Parathyroid adenoma (tissue), 2 donors: ENCODE data around the gene ITIH4.

Experiments
- H2AFZ ChIP-seq: fragments of 300-600 bp; sonication (generic); one replicate; pipeline ENCODE4 v1.7.0; 2017; ENCODE audit warnings: antibody characterized with exemption, mild to moderate bottlenecking
- H3K27ac ChIP-seq: fragments of 300-600 bp; sonication (generic); one replicate; pipeline ENCODE4 v1.7.0; 2017
- H3K27me3 ChIP-seq: fragments of 300-600 bp; sonication (generic); one replicate; pipeline ENCODE4 v1.7.0; 2017; ENCODE audit warnings: low read length; ENCODE audit not compliant: control insufficient read depth, insufficient read depth
- H3K36me3 ChIP-seq: fragments of 300-600 bp; sonication (generic); one replicate; pipeline ENCODE4 v1.7.0; 2017; ENCODE audit warnings: low read length; ENCODE audit not compliant: control insufficient read depth, insufficient read depth
- H3K4me1 ChIP-seq: fragments of 300-600 bp; sonication (generic); one replicate; pipeline ENCODE4 v1.7.0; 2017; ENCODE audit warnings: control low read depth
- H3K4me2 ChIP-seq: fragments of 300-600 bp; sonication (generic); one replicate; pipeline ENCODE4 v1.7.0; 2017; ENCODE audit warnings: low read length
- H3K4me3 ChIP-seq: fragments of 300-600 bp; sonication (generic); one replicate; pipeline ENCODE4 v1.7.0; 2017; ENCODE audit warnings: low read depth, low read length
- H3K79me2 ChIP-seq: fragments of 300-600 bp; sonication (generic); one replicate; pipeline ENCODE4 v1.7.0; 2017; ENCODE audit warnings: control low read depth
- H3K9ac ChIP-seq: fragments of 300-600 bp; sonication (generic); one replicate; pipeline ENCODE4 v1.7.0; 2017; ENCODE audit warnings: mild to moderate bottlenecking
- H3K9me3 ChIP-seq: fragments of 300-600 bp; sonication (generic); one replicate; pipeline ENCODE4 v1.7.0; 2017; ENCODE audit warnings: low read length; ENCODE audit not compliant: control insufficient read depth
- TF ChIP-seq, protein P1 (sequence below): fragments of 300-600 bp; sonication (generic); IDR thresholded peaks from one replicate; pipeline ENCODE4 v1.7.0; 2017; ENCODE audit warnings: antibody characterized with exemption, mild to moderate bottlenecking
- donor health status: primary hyperparathyroidism.

The ITIH4 gene

DNA sequence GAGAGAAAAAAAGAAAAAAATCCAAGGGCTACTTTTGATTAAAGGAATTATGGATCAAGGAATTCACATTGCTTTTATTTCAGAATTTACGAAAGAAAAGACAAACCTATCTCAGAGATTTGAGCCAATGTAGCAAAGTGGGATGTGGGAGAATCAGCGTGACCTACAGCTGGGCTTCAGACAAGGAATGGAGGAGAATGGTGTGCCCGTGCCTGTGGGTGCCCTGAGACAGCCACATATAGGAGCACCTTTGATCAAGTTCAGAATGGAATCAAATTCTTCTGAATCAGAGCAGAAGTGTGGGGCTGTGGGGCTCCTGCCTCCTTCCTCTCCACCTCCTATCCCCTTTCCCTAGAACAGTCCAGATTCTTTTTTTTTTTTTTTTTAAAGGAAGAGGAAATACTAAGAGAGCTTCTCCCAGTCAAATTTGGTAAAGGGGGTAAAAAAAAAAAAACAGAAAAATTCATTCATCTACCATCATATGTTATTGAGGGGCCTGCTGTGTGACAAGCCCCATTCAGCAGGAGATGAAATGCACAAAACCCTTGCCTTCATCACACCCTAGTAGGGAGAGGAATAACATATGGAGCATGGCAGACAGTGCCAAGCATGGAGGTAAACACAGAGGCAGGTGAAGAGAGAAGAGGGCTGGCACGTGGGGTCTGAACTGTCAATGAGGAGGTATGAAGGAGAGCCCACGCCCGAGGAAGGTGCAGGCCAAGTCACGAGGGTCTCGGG, 29.4 kb upstream of the ITIH4 start:
- H3K36me3 ChIP-seq = no peaks in the 10 kb centered on the region
- no peaks in the 10 kb centered on the region for H3K27me3 ChIP-seq
- H3K27ac ChIP-seq = no peak overlapping the region
- TF ChIP-seq, protein P1, sequence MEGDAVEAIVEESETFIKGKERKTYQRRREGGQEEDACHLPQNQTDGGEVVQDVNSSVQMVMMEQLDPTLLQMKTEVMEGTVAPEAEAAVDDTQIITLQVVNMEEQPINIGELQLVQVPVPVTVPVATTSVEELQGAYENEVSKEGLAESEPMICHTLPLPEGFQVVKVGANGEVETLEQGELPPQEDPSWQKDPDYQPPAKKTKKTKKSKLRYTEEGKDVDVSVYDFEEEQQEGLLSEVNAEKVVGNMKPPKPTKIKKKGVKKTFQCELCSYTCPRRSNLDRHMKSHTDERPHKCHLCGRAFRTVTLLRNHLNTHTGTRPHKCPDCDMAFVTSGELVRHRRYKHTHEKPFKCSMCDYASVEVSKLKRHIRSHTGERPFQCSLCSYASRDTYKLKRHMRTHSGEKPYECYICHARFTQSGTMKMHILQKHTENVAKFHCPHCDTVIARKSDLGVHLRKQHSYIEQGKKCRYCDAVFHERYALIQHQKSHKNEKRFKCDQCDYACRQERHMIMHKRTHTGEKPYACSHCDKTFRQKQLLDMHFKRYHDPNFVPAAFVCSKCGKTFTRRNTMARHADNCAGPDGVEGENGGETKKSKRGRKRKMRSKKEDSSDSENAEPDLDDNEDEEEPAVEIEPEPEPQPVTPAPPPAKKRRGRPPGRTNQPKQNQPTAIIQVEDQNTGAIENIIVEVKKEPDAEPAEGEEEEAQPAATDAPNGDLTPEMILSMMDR = no peak
- no peak overlapping the region for H3K4me2 ChIP-seq
- H3K9ac ChIP-seq = no peak overlapping the region
- H2AFZ ChIP-seq = no peak overlapping the region
- peaks cover 2% of the 10 kb centered on the region for H3K79me2 ChIP-seq
- H3K4me1 ChIP-seq = no peaks in the 10 kb centered on the region
- no peaks in the 10 kb centered on the region for H3K9me3 ChIP-seq
- H3K4me3 ChIP-seq = no peak overlapping the region

DNA sequence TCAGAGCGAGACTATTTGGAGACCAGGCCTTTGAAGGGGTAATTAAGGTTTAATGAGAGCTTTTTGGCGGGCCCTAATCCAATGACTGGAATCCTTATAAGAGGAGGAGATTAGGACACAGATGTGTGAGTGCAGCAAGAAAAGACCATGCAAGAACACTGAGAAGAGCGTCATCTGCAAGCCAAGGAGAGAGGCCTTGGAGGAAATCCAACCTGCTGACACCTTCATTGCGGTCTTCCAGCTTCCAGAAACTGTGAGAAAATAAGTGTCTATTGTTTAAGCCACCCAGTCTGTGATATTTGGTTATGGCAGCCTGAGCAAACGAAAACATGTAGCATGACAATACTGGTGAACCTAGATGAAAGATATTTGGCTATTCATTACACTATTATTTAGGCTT, 27.4 kb upstream of the ITIH4 start:
- Histone ChIP-seq H3K4me1 (no peaks in the 10 kb centered on the region), H3K27me3 (no peaks in the 10 kb centered on the region), H3K9ac (no peak overlapping the region), H3K4me3 (no peak overlapping the region), H3K36me3 (no peaks in the 10 kb centered on the region), H3K9me3 (no peaks in the 10 kb centered on the region), H3K4me2 (no peak overlapping the region), H3K27ac (no peak overlapping the region), H2AFZ (no peak overlapping the region), H3K79me2 (no peaks in the 10 kb centered on the region)
- TF ChIP-seq, protein P1 = no peak

DNA sequence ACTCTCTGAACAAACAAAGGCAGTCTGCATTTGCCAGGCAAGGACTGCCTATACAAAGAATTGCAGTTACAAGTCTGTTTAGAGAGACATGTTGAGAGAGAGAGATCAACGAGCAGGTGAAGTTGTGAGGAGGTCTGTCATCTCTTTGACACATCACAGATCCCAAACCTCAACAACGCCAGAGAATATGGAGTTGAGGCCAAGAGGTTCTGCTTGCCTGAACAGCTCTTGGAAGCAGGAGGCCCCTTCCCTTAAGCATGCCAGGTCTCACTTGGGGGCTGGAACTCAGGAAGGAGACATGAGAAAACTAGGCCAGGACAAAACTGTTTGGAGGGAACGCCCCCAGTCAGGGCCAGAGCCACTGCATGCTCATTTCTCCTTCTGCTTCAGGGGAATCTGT, 26.7 kb upstream of the ITIH4 start:
- Histone ChIP-seq H3K36me3 (no peaks in the 10 kb centered on the region), H3K4me3 (no peak overlapping the region), H3K4me1 (no peaks in the 10 kb centered on the region), H2AFZ (no peak overlapping the region), H3K9ac (no peak overlapping the region), H3K27ac (no peak overlapping the region), H3K4me2 (no peak overlapping the region), H3K79me2 (no peaks in the 10 kb centered on the region), H3K27me3 (no peaks in the 10 kb centered on the region), H3K9me3 (no peaks in the 10 kb centered on the region)
- TF ChIP-seq, protein P1 = no peak

DNA sequence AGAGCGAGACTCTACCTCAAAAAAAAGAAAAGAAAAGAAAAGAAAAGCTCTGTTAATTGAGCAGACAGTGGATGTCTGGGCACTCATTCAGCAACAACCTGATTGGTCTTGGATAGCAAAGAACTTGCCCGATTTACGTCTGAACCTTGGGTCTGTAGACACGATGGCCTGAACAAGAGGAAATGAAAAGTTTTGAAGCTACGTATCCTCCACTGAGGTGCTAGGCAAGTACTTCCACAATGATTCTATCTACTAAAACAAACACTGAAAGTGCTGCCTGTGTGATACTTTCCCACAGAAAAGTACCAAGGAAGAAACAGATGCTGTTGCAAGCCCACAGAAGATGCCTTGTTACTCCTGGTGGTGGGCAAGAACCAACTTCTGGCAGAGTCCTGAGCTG, 26.2 kb upstream of the ITIH4 start:
- no peaks in the 10 kb centered on the region for H3K79me2 ChIP-seq
- no peak overlapping the region for H3K4me2 ChIP-seq
- no peak overlapping the region for H3K9ac ChIP-seq
- H3K9me3 ChIP-seq = no peaks in the 10 kb centered on the region
- no peaks in the 10 kb centered on the region for H3K36me3 ChIP-seq
- no peak overlapping the region for H2AFZ ChIP-seq
- no peak overlapping the region for H3K4me3 ChIP-seq
- no peaks in the 10 kb centered on the region for H3K27me3 ChIP-seq
- H3K4me1 ChIP-seq = no peaks in the 10 kb centered on the region
- no peak overlapping the region for H3K27ac ChIP-seq
- TF ChIP-seq, protein P1 = no peak

DNA sequence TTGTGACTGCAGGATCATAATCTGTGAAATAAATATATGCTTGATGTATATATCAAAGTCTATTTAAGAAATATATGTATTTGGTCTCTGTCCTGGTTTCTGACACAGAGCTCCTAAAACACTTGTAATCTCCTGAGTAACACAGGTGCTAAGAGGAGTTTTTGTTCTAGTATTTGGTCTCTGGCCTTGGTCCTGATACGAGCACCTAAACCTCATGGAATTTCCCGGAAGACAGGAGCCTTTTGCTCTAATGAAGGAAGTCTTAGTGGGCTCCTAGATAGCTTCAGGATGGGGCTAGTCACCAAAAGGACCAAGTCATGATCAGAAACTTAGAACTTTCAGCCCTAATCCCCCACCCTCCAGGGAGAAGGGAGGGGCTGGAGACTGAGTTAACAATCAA, 23.5 kb upstream of the ITIH4 start:
- Histone ChIP-seq H3K27ac (no peak overlapping the region), H3K9ac (no peak overlapping the region), H3K79me2 (no peaks in the 10 kb centered on the region), H3K36me3 (no peaks in the 10 kb centered on the region), H3K4me3 (no peak overlapping the region), H3K27me3 (no peaks in the 10 kb centered on the region), H3K4me1 (no peaks in the 10 kb centered on the region), H3K4me2 (no peak overlapping the region), H2AFZ (no peak overlapping the region), H3K9me3 (no peaks in the 10 kb centered on the region)
- TF ChIP-seq, protein P1 = no peak
